HFF-Myc (cell line): ENCODE results near the gene VDR.

Source experiments
- DNase-seq: peaks from one replicate; pipeline ENCODE4 v3.0.0-alpha.2; 2011; ENCODE audit warnings: low read depth; ENCODE audit errors: extremely low read depth
- H3K4me3 ChIP-seq: replicated peaks from 2 replicates; pipeline ENCODE4 v1.5.1; 2011; ENCODE audit warnings: low read depth, mild to moderate bottlenecking, control low read depth, low read length
- TF ChIP-seq, protein P1 (sequence below): IDR thresholded peaks from 2 replicates; pipeline ENCODE4 v1.5.1; 2012; ENCODE audit warnings: mild to moderate bottlenecking, low read depth, low read length, control low read depth; ENCODE audit errors: missing control alignments

The VDR gene

GRCh38 chr12:47799357-47799955 is 105.3 kb downstream of the VDR start:
- no peak for DNase-seq
- no peak overlapping the region for H3K4me3 ChIP-seq
- TF ChIP-seq, protein P1, sequence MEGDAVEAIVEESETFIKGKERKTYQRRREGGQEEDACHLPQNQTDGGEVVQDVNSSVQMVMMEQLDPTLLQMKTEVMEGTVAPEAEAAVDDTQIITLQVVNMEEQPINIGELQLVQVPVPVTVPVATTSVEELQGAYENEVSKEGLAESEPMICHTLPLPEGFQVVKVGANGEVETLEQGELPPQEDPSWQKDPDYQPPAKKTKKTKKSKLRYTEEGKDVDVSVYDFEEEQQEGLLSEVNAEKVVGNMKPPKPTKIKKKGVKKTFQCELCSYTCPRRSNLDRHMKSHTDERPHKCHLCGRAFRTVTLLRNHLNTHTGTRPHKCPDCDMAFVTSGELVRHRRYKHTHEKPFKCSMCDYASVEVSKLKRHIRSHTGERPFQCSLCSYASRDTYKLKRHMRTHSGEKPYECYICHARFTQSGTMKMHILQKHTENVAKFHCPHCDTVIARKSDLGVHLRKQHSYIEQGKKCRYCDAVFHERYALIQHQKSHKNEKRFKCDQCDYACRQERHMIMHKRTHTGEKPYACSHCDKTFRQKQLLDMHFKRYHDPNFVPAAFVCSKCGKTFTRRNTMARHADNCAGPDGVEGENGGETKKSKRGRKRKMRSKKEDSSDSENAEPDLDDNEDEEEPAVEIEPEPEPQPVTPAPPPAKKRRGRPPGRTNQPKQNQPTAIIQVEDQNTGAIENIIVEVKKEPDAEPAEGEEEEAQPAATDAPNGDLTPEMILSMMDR = no peak

DNA sequence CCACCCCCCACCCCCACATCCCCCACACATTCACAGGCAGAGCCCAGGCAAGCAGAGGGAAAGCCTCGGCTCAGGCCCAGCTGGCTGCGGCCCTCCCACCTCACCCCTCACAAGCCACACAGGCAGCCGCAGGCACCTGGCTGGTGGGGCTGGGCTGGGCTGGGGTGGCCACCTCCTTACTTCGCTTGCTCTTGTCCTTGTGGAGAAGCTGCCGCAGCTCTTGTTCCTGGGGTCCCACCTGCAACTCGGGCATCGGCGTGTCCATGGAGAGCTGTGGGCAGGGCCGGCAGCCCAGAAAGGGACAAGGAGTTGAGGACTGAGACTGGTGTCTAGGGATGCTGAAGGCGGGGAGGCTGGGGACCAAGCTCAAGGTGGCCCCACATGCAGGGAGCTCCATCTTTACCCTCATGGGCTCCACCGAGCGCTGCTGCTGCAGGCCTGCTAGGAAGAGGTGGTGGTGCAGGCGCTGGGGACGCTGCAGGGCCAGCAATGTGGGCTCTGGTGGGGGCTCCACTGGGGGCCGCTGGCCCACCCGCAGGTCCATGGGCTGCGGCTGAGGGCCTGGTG is 106.3 kb downstream of the VDR start:
- H3K4me3 ChIP-seq = no peak overlapping the region
- TF ChIP-seq, protein P1 = no peak
- no peak for DNase-seq

DNA sequence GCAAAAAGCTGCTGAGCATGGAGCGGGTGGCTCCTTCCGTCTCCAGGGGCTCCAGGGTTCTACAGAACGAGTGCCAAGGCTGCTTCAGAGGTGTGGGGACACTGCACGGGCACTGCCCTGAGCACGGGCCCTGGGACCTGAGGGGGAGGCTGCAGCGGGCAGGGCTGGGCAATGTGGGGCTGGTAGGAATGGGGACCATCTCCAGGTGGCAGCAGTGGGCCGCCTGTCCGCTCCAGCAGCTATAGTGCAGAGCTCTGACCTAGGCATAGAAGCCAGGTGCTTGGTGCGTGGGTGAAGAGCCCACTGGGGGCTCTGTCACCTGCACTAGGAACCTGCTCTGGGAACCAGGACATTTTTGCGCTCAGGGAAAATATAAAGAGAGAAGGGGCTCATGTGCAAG is 107.4 kb downstream of the VDR start:
- TF ChIP-seq, protein P1 = peak; percentile 41
- H3K4me3 ChIP-seq = no peak overlapping the region
- no peak for DNase-seq

GRCh38 chr12:47795814-47796411 is 108.9 kb downstream of the VDR start:
- TF ChIP-seq, protein P1 = no peak
- no peak for DNase-seq
- H3K4me3 ChIP-seq = no peak overlapping the region

DNA sequence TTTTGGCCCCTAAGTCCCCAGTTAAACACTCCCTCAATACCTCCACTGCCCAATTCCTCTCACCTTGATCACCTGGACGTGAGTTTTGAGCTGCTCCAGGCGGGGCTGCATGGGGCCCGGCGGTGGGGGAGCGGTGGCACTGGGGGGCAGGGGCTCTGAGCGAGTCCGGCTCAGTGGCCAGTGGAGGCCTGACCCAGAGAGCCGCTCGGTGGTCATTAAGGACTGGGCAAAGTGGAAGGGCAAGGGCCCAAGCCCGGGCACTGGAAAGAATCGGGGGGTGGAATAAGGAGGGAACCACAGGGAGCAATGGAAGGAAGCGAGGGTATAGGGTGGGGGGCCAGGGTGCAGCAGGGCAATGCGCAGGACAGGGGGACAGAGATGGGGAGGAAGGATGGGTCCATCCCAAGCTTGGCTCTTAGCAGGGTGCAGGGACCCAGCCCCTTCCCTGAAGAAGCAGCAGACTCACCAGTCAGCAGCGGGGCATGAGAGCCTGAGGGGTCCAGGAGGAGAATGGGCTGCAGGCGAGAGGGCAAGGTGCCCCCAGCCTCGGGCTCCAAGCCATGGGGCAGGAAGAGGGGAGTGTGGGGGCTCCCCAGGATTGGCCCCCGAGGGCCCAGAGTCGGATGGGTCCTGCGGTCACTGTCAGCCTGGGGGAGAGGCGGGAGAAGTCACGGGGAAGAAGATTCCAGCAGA is 109.5 kb downstream of the VDR start:
- no peak overlapping the region for H3K4me3 ChIP-seq
- TF ChIP-seq, protein P1 = no peak

DNA sequence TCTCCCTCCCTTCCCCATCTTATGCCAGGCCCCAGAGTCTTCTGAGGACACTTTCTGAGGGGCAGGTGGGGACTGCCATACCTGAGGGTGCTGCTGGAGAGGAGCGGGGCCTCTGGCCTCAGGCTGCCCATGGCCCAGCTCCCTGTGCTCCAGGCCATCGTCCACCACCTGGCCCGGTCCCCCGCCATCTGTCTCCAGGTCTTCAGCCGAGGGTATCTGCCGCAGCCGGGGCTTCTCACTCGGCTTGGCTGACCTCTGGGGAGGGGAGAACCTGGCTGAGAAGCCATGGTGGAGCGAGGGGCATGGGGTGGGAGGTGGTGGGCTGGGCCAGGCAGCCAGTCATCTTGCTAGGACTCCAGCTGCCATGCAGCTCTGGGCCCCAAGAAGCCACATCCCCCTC is 110.1 kb downstream of the VDR start:
- TF ChIP-seq, protein P1 = no peak
- DNase-seq = no peak
- H3K4me3 ChIP-seq = no peak overlapping the region

More for the DNA sequence above, 109.5 kb downstream of the VDR start:
- DNase-seq = no peak
